NB4 (cell line): ENCODE data around the gene YAF2.

Source experiments
- CTCF ChIP-seq: IDR thresholded peaks from one replicate; pipeline ENCODE4 v1.5.1; 2012; ENCODE audit warnings: low read depth, low read length
- MYC ChIP-seq: IDR thresholded peaks from 2 replicates; pipeline ENCODE4 v1.6.1; 2011; ENCODE audit warnings: low read depth, low read length
- POLR2A ChIP-seq: IDR thresholded peaks from 2 replicates; pipeline ENCODE4 v1.6.1; 2011; ENCODE audit warnings: mild to moderate bottlenecking; ENCODE audit not compliant: insufficient read length; ENCODE audit errors: extremely low read depth

- TF ChIP-seq CTCF (no peak), POLR2A (no peak), MYC (no peak)
Measured at GRCh38 chr12:42235426-42235825, 2.6 kb downstream of the YAF2 start.
